GM18867 (cell line): ENCODE data around the gene RPE.

ENCODE experiments used
- ATAC-seq: cut with Tn5 transposase; IDR thresholded peaks from one replicate; pipeline ENCODE4 v1.9.1; 2021; ENCODE audit warnings: mild to moderate bottlenecking, moderate library complexity; ENCODE audit not compliant: unreplicated experiment

RPE gene

DNA sequence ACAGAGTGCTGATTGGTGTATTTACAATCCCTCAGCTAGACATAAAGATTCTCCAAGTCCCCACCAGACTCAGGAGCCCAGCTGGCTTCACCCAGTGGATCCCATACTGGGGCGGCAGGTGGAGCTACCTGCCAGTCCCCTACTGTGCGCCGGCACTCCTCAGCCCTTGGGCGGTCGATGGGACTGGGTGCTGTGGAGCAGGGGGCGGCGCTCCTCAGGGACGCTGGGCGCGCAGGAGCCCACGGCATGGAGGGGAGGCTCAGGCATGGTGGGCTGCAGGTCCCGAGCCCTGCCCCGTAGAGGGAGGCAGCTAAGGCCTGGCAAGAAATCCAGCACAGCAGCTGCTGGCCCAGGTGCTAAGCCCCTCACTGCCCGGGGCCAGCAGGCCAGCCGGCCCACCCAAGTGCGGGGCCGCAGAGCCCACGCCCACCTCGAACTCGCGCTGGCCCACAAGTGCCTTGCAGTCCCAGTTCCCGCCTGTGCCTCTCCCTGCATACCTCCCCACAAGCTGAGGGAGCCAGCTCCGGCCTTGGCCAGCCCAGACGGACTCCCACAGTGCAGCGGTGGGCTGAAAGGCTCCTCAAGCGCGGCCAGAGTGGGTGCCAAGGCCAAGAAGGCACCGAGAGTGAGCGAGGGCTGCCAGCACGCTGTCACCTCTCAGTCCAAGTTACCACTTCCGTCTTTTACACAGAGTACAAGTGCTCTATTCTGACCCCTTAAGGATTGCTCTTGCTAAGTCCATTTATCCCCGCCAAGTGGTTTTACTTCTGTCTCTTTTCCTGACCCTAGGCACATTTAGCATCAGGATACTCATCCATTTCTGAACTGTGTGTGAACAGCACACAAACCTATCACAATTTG, 1.7 kb upstream of the RPE start:
- no peak for ATAC-seq

GRCh38 chr2:210003359-210003758, 921 bp downstream of the RPE start:
- no peak for ATAC-seq

GRCh38 chr2:210004881-210005280, 2.4 kb downstream of the RPE start:
- ATAC-seq = no peak

GRCh38 chr2:210007895-210008294, 5.5 kb downstream of the RPE start:
- no peak for ATAC-seq

DNA sequence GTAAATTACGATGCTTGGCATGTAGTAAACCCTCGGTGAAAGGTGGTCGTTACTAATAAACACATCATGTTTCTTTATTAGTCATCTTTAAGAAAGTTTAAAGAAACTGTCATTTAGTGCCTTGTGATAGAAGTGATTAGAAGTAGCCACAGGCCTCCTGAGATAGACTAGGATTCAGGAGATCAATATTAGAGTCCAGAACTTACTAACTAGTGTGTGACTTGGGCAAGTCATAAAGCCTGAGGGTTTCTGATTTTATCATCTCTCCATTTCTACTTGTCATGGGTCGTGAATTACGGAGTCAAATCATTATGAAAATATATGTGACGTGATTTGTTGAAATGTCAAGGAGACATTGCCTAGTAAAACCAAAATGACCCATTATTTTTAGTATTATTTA, 6.7 kb downstream of the RPE start:
- no peak for ATAC-seq

- ATAC-seq = no peak
Measured at GRCh38 chr2:210009896-210010295, 7.5 kb downstream of the RPE start.

DNA sequence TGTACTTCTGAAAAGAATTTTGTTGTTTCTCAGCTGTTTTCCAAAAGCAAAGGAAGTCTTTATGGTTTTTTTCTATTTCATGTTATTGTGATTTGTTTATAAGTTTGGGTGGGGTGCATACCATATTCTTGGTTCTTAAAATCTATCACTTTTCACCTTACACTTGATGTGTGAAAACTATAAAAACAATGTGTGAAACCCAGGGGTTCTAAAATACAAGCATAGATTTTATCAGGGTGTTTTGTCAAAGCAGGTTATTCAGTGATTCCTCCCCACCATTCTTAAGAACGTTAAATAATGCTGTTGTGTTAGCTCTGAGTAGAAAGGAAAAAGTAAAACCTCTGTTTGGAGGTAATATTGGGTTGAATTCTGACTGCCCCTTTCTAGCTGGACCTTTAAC, 17.7 kb downstream of the RPE start:
- ATAC-seq = no peak

- ATAC-seq = no peak
Measured at GRCh38 chr2:210022824-210023223, 20.4 kb downstream of the RPE start.

GRCh38 chr2:210027608-210028007, 25.2 kb downstream of the RPE start:
- no peak for ATAC-seq

DNA sequence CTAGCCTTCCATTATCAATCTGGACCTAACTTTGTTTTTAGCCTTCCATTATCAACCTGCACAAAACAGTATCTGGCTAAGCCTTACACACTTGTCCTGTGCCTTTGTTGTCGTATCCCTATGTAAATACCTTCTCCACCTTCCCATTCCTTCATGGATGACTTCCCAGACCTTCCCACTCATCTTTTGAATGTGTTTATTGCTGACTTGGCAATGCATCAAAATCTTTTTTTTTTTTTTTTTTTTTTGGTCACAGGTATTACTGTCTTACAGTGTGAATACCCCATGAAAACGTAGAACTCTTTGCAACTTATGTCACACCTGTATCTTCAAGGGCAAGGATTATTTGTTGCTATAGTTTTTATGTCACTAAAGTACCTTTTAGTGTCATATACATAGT, 25.7 kb downstream of the RPE start:
- no peak for ATAC-seq

DNA sequence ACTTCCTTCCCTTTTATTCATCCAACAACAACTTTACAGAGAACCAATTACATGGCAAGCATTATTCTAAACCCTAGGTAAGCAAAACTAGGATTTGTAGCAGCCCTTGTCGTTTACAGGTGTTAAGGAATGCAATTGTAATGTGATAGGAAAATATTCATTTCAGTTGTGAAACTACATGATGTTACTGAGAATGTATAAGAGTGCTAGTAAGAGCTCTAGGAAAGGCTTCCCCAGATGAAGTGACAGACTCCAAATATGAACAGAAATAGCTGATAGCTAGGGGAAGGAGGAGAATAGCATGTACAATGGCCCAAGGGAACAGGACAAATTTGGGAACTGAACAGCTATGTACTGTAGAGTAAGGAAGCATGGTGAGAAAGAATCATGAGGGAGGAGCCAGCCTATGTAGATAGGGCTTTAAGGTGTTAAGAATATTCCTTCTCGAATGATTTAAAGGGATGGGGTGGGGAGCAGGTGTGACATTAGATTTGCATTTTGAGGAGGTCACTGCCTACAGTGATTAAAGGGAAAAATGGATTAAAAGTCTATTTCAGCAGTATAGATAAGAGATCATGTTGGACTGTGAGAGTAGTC, 31.7 kb downstream of the RPE start:
- no peak for ATAC-seq

- ATAC-seq = no peak
Measured at GRCh38 chr2:210035679-210036078, 33.2 kb downstream of the RPE start.

GRCh38 chr2:210038078-210038477, 35.6 kb downstream of the RPE start:
- no peak for ATAC-seq

DNA sequence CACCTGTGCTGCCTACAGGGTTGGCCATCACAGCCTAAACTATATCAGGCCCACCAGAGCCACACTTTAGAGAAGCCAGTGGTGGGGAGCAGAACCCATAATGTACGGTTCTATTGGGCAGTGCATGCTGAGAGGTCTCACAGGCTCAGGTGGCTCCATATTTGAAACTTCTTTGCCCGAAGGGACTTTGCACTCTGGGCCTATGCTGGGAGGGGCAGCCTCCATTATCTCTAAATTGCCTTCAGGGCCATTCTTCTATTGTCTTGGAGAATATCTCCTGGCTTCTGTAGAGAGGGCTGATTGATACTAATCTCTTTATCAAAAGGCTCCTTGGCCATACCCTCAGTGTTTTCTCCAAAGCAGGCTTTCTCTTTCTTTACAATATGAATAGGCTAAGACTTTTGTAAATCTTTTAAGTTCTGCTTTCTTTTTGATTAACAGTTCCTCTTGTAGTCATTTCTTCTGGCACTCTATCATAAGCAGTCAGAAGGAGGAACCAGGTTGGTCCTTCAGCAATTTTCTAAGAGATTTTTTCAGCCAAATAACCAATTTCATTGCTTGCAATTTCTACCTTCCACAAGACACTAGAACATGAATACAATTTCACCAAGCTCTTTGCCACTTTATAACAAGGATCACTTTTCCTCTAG, 44.5 kb downstream of the RPE start:
- no peak for ATAC-seq

DNA sequence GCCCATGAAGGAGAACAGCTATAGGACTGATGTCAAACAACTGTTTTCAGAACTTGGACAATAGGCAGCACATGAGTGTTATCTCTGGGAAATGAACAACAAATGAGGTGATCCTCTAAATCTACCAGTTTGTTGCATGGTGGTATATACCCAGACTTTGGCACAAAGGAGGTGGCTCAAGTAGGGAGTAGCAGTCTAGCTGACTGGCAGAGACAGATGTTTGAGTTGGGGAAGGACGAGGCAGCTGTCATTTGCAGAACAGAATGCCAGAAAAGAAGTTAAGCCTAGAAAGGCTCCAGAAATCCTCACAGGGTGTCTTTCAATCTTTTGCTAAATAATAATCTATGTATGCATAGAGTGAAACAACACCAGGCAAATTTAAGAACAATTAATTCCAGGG, 47.4 kb downstream of the RPE start:
- ATAC-seq = no peak

GRCh38 chr2:210050885-210051284, 48.4 kb downstream of the RPE start:
- no peak for ATAC-seq

DNA sequence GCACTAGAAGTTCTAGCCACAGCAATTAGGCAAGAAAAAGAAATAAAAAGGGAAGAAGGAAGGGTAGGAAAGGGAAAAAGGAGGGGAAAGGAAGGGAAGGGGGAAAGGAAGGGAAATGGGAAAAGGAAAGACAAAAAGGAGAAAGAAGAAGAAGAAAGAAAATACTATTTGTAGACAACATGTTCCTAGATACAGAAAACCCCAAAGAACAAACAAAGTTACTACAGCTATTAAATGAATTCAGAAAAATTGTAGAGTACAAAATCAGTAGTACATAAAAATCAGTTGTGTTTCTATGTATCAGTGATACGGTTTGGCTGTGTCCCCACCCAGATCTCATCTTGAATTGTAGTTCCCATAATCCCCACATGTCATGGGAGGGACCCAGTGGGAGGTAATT, 52.3 kb downstream of the RPE start:
- no peak for ATAC-seq

DNA sequence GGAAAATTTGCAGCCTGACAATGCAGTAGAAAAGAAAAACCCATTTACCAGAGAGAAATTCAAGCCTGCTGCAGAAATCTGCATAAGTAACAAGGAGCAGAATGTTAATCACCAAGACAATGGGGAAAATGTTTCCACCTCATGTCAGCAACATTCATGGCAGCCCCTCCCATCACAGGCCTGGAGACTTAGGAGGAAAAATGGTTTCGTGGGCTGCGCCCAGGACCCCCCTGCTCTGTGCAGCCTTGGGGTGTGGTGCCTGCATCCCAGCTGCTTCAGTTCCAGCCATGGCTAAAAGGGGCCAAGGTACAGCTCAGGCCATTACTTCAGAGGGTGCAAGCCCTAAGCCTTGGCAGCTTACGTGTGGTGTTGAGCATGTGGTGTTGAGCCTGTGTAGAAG, 53.4 kb downstream of the RPE start:
- ATAC-seq = no peak

GRCh38 chr2:210063306-210063705, 60.9 kb downstream of the RPE start:
- no peak for ATAC-seq
